Stimulated activated CD4-positive, alpha-beta T cell treated with anti-CD3 and anti-CD28 coated beads, Interleukin-1b, Interleukin-23, amount 100 ng/mL, for 48 hours (primary cell): ENCODE results near the gene NUDT16L1.

Experiments
- DNase-seq: peaks from one replicate; pipeline ENCODE4 v3.0.0-alpha.2; 2020

Gene NUDT16L1

GRCh38 chr16:4693296-4693955 is at the start of gene NUDT16L1:
Gene NUDT16L1 (plus strand): TSS chr16:4693562. CDS start chr16:4693727, 165 bp downstream.
- peak; percentile 95 for DNase-seq

GRCh38 chr16:4646773-4647643 is 46.4 kb upstream of the NUDT16L1 start:
- DNase-seq = no peak

GRCh38 chr16:4647644-4647980 is 45.8 kb upstream of the NUDT16L1 start:
- DNase-seq = no peak

GRCh38 chr16:4648917-4649316 is 44.4 kb upstream of the NUDT16L1 start:
- DNase-seq = no peak

GRCh38 chr16:4649744-4650442 is 43.5 kb upstream of the NUDT16L1 start:
- DNase-seq = no peak

GRCh38 chr16:4650443-4651074 is 42.8 kb upstream of the NUDT16L1 start:
- DNase-seq = peak; percentile 79

DNA sequence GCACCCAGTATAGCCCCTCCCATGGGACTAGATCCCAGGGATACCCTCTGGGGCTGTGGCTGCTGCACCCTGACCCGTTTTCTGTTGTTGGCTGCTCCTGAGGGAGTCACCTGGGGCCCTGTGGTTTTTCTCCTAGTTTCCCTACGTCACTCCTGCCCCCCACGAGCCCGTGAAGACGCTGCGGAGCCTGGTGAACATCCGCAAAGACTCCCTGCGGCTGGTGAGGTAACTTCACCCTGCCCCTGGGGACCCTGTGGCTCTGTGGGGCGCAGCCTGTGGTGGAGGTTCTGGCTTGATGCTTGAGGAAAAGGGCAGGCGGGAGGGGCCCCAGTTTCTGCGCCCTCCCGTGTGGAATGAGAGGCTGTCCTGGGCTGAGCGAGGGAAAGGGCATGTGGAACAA is 41.5 kb upstream of the NUDT16L1 start:
- no peak for DNase-seq

DNA sequence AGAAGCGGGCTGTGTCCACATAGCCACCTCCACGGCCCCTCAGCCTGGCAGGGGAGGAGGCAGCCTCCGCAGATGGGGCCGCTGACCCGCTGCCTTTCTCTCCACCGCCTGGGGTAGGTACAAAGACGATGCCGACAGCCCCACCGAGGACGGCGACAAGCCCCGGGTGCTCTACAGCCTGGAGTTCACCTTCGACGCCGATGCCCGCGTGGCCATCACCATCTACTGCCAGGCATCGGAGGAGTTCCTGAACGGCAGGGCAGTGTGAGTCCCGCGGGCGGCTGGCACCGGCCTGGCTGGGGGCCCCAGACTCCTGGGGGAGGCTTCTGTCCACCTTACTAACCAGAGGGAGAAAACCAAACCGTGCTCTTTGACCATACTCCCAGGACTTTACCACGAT is 40.8 kb upstream of the NUDT16L1 start:
- no peak for DNase-seq

DNA sequence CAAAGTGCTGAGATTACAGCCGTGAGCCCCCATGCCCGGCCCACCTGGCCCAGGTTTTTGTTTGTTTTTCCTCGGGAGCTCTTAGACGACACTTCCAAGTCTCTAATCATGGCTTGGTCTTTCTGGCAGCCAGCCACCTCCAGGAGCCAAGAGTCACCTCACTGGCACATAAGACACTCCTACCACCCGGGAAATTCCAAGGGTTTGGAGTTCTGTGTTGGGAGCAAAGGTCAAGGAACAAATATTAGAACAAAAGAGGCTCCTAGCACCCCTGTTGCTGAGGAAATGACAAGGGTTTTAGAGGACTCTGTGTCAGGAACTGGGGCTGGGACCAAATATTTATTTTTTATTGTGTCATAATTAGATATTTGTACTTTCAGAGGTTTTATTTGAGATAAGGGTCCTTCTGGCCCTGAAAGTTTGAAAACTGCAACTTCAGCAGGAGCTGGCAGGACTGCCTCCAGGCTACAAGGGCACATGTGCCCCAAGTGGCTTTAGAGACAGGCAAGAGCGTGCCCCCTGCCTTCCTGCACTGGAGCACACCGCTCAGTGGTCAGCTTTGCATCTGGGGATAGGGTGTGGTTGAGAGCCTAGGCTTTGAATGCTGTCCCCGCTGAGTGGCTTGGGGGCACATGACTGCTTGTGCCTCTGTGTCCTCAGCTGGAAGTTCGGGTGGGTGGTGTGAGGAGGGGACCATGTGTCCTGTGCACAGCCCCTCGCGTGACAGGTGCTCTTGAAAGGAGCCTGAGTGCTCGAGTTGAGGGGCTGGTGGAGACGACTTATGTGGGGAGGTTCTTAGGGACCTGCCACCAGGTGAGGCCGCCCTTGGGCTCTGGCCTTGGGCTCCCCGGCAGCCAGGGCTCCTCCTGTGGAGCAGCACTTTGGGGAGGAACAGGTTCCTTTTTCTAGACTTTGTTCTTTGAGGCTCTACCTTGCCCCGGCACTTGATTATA is 39.1 kb upstream of the NUDT16L1 start:
- DNase-seq = no peak

DNA sequence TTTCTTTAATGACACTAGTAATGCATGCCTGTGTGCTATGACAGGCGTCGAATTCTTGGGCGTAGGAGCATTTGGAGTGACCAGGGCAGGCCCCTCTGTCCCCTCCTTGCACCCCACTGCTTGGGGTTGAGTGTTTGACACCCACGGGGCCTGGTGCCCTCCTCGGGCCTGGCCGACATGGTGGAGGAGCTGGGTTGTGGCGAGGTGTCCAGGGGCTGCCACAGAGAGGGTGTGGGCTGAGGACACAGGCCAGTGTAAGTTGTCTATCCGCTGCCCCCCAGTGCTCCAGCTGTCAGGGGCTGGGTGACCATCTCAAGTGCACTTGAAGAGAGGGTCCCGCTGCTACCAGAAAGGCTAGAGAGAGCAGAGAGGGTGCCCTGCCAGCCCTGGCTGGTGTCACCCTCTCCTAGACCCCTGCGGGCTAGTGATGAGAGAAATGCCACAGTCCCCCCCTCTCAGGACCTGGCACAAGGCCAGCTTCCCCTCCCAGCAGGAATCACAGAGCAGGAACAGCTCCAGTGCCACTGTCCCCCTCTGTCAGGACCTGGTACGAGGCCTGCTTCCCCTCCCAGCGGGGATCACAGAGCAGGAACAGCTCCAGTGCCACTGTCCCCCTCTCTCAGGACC is 38.3 kb upstream of the NUDT16L1 start:
- DNase-seq = no peak

DNA sequence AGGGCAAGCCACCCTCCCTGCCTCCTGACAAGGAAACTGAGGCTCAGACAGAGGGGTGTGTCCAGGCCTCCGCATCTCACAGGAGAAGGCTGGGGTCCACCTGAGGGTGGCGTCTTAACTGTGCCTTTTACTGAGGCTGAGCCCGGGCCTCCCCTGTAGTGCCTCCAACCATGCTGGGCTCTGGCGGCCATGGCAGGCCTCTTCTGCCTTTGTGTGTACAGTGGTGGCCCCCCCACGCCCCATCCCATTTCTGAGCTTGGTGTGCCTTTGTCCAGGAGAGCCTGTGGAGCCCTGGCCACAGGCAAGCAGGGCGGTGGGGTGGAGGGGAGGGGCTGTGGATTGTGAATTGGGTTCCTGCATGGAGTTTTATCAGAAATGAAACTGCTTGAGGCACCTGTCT is 37.6 kb upstream of the NUDT16L1 start:
- DNase-seq = no peak

- no peak for DNase-seq
These were observed 37.1 kb upstream of the NUDT16L1 start for GRCh38 chr16:4656221-4656620.

DNA sequence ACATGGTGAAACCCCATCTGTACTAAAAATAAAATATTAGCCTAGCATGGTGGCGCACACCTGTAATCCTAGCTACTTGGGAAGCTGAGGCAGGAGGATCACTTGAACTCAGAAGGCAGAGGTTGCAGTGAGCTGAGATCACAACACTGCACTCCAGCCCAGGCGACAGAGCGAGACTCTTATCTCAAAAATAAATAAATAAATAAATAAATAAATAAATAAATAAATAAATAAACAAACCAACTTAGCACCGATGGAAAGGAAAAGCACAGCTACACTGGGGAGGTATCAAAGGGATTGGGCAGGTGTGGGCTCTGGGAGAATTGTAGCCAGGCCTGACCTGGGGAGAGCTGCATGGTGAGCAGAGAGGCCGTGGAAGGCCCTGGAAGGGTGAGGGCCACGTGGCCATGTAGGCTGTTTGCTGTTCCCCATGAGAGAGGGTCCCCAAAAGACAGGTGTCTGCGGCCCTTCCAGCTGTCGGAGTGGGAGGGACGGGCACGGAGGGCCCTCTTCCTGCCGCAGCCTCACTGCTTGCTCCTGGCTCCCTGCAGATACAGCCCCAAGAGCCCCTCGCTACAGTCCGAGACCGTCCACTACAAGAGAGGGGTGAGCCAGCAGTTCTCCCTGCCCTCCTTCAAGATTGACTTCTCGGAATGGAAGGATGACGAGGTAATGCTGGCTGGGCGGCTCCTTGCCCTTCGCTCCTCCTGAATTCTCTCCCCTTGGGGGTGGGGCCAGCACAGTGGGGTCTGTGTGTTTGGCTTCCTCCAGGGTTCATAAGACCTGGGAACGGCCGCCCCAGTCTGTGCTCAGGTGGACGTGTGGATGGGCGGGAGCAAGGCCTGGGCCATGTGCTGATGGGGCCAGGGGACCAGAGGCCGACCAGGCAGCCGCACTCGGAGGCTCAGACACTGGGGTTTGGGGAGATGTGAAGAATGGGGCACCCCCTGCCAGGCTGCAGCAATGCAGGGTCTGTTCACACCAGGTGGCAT is 36.4 kb upstream of the NUDT16L1 start:
- no peak for DNase-seq

DNA sequence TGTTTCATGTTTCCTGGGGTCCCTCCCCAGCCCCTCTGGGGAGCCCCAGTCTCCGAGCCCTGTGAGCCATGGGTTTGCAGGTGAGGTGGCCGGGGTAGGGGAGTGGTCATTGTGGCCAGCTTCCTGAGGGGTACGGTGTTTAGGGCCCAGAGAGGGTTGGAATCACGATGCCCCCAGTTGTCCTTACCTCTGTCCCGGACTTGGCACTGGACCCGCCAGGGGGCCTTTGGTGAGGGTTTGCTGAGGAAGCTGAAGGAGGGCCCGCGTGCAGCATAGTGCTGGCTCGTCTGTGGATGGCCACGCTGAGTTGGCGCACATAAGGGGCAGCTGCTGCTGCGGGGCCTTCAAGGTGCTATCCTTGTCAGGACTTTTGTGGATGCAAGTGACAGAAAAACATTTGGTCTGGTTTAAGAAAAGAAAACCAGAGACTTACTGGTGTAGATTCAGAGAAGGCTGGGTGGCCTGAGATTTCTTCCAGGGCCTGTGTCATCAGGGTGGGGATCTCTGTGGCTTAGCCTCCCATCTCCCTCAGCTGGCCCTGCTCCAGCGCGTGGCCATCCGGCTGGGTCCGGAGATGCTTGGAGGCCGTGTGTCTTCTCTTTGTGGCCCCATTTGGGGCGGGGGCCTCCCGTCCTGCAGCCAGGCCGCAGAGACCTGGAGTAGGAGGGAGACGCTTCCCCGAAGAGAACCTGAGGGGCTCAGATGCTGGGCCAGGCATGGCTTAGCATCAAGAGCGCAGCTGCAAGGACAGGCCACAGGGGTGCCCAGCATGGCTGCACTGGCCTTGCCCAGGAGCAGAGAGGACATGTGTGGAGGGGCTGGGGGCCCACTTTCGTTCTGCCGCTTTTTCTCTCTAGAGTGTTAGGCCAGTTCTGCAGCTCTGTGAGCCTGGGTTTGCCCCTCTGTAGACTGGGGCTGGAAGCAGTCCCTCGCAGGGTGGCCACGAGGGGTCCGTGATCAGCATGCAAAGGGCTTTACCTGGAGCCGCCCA is 33.7 kb upstream of the NUDT16L1 start:
- no peak for DNase-seq

DNA sequence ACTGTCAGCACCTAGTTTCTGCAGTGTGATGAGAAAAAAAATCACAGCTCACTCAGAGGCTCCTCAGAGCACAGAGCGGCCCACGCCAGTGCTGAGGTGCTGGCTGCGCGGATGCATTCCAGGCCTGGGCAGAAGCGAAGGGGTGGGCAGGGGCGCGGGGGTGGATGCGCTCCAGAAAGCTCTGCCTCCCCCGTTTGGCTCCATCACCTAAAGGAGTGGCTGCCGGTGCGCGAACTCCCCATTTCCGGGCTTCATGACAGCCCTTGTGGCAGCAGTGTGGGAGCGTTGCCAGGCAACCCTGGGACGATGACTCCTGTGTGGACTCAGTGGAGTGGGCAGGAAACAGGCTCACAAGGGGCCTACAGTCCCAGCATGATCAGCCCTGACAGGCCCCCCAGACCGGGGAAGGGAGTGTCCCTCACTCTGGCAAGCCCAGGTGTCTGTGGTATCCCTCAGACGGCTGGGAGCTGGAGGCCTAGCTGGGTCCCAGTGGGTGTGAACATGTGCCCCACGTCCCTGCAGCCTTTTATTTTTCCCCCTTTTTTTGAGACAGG is 32.8 kb upstream of the NUDT16L1 start:
- peak; percentile 71 for DNase-seq

DNA sequence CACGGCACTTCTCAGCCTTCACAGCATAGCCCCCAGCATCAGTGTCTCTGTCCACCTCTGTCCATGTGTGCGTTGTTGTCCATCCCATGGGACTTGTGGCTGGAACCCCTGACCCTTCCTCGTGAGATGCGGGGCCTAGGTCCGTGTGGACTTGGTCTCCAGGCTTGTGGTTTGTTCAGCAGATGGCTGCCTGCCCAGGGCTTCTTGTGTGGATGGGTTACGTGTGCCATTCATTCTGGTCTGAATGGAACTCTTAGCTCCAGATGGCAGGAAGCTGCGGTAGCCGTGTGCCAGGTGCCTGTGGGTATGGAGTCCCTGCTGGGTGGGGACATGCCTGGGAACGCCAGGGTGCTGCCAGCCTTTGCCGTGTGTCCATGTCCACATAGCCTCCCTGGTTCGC is 31.7 kb upstream of the NUDT16L1 start:
- DNase-seq = no peak

DNA sequence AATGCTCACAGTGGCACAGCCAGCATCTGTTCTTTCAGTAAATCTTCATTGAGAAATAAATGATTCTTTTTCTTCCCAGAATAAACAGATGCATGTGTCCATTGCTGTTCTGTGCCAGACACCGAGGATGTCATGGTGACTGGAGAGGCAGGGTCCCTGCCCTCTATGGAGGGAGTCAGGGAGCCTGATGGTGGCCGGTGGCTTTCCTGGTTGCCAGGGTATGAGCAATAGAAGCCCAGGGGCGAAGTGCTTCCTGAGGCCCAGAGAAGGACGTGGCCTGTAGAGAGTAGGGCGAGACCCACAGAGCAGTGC is 29.9 kb upstream of the NUDT16L1 start:
- DNase-seq = no peak

DNA sequence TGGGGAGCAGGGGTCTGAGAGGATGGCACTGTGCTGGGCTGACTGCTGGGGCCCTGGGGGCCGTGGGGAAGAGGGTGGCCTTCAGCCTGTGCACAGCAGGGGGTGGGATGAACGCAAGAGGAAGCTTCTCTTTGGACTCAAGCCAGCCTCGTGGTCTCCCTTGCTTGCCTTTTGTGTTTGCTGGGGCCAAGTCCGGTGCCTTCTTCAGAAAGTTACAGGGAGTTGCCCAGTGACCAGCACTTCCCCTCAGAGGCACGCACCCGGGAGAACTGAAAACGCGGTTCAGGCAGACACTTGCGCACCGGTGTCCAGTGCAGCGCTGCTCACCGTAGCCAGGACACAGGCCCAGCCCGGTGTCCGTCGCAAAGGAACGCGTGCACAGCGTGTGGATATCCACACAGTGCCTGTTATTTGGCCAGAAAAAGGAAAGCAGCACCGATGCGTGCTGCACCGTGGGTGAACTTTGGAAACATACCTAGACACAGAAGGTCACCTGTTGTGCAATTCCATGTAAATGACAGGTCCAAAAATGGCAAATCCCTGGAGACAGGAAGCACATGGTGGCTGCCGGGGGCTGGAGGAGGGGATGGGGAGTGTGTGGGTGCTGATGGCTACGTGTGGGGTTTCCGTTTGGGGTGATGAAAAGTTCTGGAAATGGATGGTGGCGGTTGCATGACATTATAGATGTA is 29.4 kb upstream of the NUDT16L1 start:
- DNase-seq = no peak
